Fibroblast of mammary gland (primary cell): ENCODE measurements around the gene NT5C1A.
A peak's percentile ranks its signal among the peaks of the same experiment; 100 is the strongest.

Source experiments
- DNase-seq: peaks from one replicate; pipeline ENCODE4 v3.0.0-alpha.2; 2010; ENCODE audit warnings: low read depth
- H3K4me3 ChIP-seq: 2 replicates; pipeline ENCODE4 v1.5.1; 2011; ENCODE audit warnings: low read depth, mild to moderate bottlenecking, low read length, moderate library complexity; ENCODE audit not compliant: control insufficient read depth
- CTCF ChIP-seq: conservative IDR thresholded peaks from 2 replicates; pipeline ENCODE4 v1.5.1; 2011; ENCODE audit warnings: low read depth, low read length, inconsistent platforms; ENCODE audit not compliant: control insufficient read depth, insufficient read depth

The NT5C1A gene

GRCh38 chr1:39635871-39636210 is 36.1 kb downstream of the NT5C1A start:
- H3K4me3 ChIP-seq: no peak overlapping the region
- no peak for DNase-seq
- TF ChIP-seq CTCF: no peak

- no peak for TF ChIP-seq CTCF
- H3K4me3 ChIP-seq: no peak overlapping the region
- DNase-seq: peak; percentile 51
Observed at GRCh38 chr1:39635205-39635870, 36.6 kb downstream of the NT5C1A start.

- no peak for DNase-seq
- peak overlapping the region; percentile 3 for H3K4me3 ChIP-seq
- TF ChIP-seq CTCF: no peak
Observed at GRCh38 chr1:39633422-39633821, 38.5 kb downstream of the NT5C1A start.

GRCh38 chr1:39632682-39633417 is 39.1 kb downstream of the NT5C1A start:
- peak; percentile 55 for DNase-seq
- no peak for TF ChIP-seq CTCF
- peak overlapping the region; percentile 3 for H3K4me3 ChIP-seq

- TF ChIP-seq CTCF: no peak
- no peak for DNase-seq
- no peak overlapping the region for H3K4me3 ChIP-seq
Observed at GRCh38 chr1:39632323-39632681, 39.6 kb downstream of the NT5C1A start.

- DNase-seq: no peak
- TF ChIP-seq CTCF: no peak
- H3K4me3 ChIP-seq: no peak overlapping the region
Observed at GRCh38 chr1:39631361-39632322, 40.3 kb downstream of the NT5C1A start.
